Activated gamma-delta T cell treated with anti-CD3 and anti-CD28 coated beads, Interleukin-2, amount 50 U/mL, for 16 hours (primary cell): ENCODE measurements around the gene AK2.
"Not testable (repeated sequence)": the region's sequence is repeated elsewhere in the genome, so short reads cannot be mapped to it uniquely, and the experiment has no call there.

Experiments used
- DNase-seq: peaks from one replicate; pipeline ENCODE4 v3.0.0-alpha.2; 2020; ENCODE audit warnings: low read depth

The AK2 gene

DNA sequence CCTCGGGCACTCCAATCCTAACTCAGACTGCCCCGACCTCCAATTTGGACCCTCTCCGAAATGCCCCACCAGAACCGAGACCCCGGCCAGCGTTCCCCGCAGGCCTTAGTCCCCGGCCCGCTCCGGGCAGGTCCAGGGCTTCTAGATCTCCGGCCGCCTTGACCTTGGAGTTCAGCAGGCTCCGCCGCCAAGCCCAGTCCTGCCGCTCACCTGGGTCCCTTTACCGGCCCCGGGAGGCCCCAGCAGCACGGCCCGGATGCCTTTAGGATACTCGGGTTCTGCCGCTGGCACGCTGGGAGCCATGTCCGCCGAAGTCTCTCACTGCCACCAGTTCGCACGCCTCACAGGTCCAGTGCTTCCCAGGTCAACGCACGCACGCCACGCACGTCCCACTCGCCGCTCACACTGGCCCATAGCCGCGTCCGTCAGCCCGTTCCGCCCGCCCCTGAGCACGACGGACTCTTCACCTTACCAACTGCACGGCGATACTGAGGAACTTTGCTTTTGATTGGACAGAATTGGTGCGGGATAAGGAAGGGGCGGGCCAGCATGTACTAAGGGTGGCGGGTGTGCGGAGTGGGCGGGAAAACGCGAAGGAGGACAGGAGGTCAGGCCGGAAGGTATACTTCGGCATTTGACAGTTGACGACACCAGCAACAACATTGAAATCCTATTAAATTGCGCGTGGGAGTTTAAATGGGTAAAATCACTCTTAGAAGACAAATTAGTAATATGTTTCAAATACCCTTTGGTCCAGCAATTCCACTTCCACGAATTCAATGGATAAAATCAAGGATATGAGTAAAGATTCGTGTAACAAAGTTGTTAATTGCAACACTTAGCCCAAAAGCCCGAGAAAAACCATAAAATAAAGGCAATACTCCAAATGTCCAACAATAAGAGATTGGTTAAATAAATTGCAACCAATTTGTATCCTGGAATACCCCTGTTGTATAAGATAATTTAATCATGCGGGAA lies at the start of gene AK2:
Gene AK2 (minus strand): TSS at position 358 of the 978 bp plus-strand sequence. CDS start 55 bp downstream, at position 303.
- peak; percentile 85 for DNase-seq

DNA sequence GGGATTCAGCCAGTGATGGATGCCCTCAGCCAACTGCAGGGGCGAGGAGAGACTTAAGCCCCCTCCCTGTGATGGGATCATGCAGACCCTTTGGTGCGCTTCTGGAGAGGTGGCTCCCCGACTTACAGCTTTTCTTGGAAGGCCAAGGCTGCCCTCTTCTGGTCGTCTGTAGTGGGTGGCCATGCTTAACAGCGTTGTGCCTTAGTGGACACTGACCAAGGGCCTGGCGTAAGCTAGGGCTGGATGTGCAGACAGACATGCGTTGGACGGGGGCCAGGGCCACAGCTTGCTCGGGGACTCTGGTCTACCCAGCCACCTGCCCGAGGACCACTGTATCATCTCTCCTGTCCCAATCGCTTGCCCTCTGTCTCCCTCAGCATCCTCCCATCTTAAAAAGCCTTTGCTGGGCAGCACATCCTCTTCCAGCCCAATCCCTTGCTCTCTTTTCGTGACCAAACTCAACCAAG lies 49.7 kb upstream of the AK2 start:
- DNase-seq, result no peak

DNA sequence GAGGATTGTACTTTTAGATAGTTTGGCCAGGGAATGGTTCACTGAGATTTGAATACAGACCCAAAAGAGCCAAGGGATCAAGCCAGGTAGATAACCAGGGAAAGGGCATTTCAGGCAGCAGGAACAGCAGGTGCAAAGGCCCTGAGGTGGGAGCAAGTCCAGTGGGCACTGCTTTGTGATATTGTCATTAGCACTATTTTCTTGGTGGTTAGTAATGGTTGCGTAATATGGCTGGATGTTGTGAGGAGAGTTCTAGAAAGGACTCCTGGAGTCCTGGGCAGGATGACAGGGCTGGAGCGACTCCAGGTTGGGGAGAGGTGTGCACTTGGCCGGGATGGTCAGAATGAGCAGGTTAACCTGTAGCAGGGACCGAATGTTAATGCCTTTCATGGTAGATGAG lies 48.6 kb upstream of the AK2 start:
- no peak for DNase-seq

DNA sequence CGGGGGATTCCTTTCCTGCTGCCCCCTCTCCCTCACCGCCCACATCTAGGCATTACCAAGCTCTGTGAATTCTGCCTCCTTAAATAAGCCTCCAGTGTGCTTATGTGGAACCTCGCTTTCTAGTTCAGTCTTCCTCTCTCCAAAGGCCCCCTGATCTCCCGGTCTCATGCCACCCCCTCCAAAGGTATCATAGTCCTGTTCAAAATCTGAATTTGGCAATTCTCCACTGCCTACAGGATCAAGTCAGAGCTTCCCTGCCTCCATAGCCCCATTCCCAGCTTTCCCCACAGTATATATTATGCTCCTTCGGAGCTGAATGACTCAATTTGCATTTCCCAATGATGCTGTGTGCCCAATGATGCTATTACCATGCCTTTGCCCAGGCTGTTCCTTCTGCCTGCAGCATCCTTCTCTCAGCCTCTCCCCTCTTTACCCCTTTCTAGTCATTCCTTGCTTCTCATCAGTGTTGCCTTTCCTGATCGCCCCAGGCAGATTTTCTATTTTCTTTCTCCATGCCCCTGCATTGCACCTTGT lies 46.0 kb upstream of the AK2 start:
- DNase-seq, result no peak

DNA sequence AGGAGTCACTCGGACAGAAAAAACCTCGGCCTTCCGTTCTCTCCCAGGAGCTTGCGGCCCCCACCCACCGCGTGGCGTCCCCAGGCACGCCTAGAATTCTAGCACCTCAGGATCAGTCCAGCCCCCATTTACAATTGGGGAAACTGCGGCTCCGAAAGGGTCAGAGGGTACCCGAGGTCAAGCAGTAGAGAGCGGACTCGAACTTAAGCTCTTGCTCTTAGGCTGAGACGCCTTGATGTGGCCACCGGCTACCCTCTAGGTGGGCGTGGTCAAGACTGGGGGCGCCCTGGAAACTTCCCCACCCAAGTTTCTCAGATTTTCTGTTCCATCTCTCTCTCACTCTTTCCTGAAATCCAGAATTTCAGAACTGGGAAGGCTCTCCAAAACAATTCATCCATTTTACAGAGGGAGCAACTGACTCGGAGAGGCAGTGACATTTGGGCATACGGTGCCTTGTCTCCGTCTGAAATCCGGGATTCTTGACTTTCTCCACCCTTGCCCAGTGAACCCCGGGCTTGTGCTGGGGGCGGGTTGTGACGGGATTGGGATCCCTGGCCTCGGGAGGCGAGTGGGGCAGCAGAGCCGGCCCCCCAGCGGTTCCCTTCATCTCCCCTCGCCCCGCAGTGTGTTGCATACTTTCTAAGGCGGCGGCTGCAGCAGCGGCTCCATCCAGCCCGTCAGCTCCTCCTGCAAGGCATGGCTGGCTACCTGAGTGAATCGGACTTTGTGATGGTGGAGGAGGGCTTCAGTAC lies 45.0 kb upstream of the AK2 start:
- no peak for DNase-seq

DNA sequence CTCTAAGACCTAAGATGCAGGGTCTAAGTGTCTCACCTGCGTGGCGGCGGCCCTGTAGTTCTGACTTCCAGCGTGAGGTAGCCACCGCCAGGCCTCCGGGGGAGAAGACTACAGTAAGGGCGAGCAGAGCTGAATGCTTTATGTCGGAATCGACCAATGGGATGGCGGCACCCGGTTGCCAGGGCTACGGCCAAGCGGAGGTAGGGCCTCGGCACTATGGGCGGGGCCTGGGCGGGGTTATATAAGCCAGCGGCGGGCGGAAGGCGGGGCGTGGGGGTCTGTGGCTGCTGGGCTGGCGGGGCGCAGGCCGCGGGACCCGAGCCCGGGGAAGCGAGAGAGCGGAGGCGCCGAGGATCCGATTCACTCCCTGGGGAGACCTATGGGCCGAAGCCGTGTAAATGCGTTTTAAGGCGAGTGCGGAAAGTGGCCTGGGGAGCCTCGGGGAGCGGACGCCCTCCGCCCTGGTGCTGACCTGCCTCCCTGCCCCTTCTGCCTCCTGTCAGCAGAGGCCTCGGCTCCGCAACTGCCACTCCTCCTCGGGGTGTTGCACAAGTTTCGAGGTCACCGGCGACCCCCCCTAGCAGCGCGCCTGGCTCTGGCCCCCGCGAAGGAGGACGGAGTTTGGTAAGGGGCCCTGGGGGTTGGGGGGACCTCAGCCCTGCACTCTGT lies 44.3 kb upstream of the AK2 start, which contains the start of gene AZIN2:
Gene AZIN2 (plus strand): TSS at position 269 of the 669 bp plus-strand sequence. CDS start 1,097 bp downstream, outside the sequence.
- DNase-seq, result peak; percentile 95

DNA sequence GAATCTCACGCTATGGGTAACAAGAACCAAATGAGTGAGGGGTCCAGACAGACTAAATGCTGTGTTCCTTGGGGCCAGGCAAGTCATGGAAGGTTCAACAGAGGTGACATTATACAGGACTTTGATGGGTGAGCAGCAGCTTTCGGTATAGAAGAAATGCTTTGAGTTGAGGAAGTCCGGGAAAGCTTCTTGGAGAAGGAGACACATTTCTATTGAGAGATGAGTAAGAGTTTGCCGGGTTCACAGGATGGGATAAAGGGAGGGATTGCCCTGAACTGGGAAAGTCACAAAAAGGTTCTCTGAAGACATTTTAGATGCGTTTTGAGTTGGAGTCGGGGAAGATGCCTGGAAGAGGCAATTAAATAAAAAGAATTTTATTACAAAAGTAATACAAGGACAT lies 43.7 kb upstream of the AK2 start:
- DNase-seq, result no peak

DNA sequence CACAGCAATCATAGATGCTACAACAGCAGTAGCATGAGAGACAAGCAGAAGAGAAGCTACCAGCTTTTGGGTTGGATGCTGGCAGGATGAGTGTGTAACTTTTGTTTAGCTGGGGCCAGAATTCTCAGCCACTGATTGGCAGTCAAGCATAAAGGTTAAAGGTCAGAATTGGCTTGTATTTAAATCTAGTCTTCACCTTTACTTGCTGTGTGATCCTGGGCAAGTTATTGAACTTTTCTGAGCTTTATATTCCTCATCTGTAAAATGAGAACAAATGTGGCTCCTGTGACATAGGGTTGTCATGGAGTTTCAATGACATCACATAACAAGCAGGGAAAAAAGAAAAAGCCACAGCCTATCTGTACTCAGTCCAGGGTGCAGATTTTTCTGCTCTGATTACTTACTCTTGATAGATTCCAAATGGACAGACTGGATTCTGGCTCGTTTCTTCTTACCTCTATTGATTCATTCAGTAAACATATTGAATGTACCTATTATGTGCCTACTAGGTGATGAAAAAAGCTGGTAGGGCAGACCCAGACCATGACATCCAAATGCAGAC lies 41.4 kb upstream of the AK2 start:
- no peak for DNase-seq

DNA sequence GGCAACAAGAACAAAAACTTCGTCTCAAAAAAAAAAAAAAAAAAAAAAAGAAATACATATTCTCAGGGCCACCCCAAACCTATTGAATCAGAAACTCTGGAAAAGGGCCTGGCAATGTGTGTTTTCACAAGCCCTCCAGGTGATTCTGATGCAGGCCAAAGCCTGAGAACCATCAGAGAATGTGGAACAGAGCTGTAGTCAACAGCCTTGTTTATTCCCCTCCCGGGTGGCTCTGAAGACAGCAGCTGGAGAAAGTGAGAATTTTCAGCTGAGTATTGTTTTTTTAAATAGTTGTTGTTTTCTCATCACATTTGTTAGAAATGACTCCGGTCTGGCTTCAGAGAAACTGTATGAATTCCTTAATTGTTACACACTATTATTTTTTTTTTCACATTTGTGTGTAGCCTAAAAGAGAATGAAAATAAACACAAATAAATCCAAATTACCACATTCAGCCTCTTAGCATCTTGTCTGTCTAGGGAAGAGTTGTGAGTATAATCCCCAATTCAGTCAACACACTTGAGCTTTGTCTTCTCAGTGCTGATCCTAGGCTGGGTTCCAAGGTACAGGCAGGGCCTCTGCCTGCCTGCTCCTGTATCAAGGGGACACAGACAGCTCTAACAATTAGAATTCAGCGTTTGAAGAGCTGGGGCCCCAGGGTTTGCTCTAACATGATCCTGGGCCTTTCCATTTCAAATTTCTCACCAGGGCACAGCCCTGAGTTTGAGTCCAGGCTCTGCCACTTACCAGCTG lies 37.7 kb upstream of the AK2 start:
- DNase-seq, result no peak

DNA sequence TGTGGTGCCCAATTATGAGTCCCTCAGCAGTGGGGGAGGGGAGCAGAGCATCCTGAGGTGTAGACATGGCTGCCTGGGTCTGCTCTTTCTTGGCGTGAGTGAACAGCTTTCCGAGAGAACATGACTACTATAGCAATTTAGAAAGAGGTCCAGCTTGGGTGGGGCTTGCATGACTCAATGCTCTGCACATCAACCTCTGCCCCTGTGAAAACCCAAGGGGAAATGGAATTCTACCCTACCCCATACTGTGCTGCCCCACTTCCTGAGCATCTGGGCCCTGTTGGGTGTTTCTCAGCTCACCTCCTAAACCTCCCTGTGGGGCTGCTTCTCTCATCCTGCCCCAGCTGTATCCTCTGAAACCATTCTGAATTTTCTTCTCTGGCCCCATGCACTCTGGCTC lies 36.0 kb upstream of the AK2 start:
- DNase-seq, result no peak

DNA sequence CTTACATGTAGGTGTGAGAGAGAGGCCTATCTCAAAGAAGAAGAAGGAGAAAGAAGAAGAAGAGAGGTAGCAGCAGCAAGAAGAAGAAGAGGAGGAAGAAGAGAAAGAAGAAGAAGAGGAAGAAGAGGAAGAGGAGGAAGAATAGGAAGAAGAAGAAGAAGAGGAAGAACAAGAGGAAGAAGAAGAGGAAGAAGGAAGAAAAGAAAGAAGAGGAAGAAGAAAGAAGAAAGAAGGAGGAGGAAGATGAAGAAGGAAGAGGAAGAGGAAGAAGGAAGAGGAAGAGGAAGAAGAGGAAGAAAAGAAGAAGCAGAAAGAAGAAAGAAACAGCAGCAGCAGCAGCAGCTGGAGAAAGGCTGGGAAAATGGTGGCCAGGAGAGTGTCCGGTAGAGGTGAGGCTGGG lies 33.9 kb upstream of the AK2 start:
- no peak for DNase-seq

DNA sequence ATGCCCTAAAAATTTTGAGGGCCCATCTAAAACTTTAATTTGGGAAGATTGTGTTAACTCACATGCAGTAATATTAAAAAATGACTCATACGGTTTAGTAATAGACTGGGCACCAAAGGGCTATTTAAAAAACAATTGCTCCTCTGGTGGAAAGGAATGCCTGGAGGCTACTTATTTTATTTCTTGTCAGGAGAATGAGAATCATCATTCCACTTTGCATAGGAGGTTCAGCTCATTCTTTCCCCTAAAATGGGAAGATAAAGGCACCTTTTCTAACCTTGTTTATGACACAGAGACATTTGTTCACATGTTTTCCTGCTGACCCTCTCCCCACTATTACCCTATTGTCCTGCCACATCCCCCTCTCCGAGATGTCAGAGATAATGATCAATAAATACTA lies 31.4 kb upstream of the AK2 start:
- DNase-seq, result not testable (repeated sequence)

DNA sequence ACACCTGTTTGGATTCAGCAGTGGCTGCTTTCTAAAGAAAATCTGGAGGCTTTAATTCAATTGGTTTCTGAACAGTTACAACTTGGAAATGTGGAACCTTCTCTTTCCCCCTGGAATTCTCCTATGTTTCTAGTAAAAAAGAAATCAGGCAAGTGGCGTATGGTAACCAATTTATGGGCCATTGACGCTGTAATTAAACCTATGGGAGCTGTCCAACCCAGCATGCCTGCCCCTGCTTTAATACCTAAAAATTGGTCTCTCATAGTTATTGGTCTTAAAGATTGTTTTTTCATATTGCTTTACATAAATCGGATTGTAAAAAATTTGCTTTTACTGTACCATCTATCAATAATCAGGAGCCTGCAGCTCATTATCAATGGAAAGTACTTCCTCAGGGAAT lies 29.8 kb upstream of the AK2 start:
- DNase-seq, result not testable (repeated sequence)

DNA sequence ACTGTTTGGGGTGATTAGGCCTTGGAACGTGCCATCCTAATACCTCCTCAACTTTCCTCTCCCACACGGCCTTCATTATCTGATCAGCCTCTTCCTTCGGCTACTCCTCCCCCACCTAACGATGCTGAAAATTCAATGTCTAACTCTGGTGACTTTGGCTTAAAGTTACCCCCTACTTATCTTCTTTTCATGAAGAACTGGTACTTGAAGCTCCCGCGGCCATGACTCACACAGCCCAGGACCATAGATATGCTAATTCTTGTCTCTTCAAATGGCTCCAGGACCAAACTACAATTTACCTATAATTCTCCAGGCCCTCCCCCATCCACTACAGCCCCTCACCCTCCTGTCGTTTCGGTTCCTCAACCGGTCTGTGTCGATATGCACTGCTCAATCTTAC lies 28.6 kb upstream of the AK2 start:
- DNase-seq, result no peak

DNA sequence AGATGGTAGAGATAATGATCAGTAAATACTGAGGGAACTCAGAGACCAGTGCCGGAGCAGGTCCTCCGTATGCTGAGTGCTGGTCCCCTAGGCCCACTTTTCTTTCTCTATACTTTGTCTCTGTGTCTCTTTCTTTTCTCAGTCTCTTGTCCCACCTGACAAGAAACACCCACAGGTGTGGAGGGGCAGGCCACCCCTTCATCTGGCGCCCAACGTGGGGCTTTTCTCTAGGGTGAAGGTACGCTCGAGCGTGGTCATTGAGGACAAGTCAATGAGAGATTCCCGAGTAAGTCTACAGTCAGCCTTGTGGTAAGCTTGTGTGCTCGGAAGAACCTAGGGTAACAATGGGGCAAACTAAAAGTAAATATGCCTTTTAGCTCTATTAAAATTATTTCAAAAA lies 27.6 kb upstream of the AK2 start:
- DNase-seq, result not testable (repeated sequence)

DNA sequence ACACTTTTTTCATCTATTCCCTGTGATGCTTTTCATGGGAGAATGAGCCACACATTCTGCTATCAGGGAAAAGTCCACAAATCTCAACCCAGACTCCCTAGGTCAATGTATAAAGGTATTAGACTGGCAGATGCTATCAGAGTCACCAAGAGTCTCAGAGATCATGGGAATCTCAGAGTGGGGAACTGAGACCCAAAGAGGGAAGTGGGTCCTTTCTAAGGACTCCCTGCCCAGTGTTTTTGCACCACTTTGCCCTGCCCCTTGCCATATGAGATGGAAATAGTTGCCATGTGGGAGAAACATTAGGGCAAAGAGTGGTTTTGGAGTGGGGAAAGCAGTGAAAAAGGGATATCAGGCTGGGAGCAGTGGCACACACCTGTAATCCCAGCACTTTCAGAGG lies 25.2 kb upstream of the AK2 start:
- DNase-seq, result no peak

DNA sequence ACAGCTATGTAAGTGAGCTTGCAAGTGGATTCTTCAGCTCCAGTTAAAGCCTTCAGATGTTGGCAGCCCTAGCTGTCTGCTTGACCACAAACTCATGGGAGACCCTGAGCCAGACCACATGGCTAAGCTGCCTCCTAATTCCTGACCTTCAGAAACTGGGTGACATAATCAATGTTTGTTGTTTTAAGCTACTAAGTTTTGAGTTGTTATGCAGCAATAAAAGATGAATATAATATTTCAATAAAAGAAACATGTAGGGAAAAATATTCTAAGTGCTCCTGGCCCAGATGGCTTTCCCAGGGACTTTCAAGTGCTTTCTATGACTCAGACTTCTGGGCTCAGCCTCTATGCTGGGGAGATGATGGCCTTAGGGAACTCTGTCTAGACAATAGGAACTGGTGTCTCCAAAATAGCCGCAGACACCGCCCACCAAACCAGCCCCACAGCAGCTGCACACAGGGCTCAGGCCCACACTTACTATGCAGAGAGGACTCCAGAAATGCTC lies 23.9 kb upstream of the AK2 start:
- no peak for DNase-seq

DNA sequence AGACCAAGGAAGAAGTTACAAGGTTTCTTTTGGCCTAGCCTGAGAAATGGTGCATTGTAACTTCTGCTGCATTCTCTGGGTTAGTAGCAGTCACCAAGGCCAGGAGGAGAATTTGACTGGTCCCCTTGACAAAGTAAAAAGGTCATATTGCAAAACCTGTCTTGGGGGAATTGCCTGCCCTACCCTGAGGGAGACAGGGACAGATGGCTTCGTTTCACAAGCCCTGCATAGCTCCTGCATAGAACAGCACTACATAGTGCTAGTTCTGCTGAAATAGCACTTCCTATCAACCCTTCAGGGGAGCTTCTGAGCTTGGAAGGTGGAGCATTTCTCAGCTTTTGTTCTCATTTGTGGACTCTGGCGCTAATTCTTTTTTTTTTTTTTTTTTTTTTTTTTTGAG lies 20.4 kb upstream of the AK2 start:
- DNase-seq, result no peak

DNA sequence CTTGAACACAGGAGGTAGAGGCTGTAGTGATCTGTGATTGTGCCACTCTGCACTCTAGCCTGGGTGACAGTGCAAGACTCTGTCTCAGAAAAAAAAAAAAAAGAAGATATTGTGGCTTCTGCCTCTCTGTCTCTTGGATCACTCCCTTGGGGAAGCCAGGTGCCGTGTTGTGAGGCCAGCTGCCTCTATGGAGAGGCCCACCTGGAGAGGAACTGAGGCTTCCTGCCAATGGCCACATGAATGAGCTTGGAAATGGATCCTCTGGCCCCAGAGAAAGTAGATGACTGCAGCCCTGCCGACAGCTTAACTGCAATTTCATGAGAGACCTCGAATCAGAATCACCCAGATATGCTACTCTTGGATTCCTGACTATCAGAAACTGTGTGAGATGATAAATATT lies 19.7 kb upstream of the AK2 start:
- DNase-seq, result no peak

DNA sequence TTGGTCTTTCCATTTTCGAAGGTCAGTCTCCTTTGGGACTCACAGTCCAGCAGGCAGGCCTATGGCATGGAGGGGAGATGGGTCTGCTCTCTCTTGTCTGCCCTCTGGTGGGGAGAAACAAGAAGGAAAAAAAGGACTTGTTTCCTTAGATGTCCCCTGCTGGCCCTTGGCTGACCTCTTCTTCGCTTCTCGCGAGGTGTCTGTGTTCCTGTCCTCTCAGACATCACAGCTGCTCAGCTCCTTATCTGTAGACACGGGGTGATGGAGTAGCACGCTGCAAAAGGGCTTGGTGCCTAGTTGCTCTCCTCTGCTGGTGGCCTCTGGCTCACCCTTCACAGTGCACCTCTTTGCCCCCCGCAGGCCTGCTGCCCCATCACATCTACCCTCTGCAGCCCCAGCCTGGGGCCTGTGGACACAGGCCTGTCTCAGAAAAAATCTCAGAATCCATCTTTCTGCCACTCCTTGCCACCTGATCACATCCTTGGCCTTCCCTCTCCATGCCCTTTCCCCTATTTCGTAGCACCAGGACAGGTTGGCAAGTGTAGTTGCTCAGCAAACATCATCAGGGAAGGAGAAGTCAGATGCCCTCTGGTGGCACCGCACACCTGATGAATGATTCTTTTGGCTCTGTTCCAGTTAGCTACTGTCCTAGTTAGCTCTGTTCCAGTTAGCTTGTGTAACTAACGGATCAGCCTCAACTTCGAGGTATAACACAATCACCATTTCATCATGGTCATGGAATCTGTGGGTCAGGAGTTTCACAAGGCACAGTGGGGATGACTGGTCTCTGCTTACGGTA lies 18.7 kb upstream of the AK2 start:
- no peak for DNase-seq
